LNCaP clone FGC (cell line): Measurements from ENCODE around the gene ZNF362.
"Not testable (repeated sequence)": the region's sequence is repeated elsewhere in the genome, so short reads cannot be mapped to it uniquely, and the experiment has no call there.

Experiments used
- DNase-seq: peaks from one replicate; pipeline ENCODE4 v3.0.0-alpha.2; 2011; ENCODE audit warnings: low read depth
- H3K4me3 ChIP-seq: 2 replicates; pipeline ENCODE4 v1.5.1; 2011; ENCODE audit warnings: mild to moderate bottlenecking, low read depth, low read length, control low read depth
- CTCF ChIP-seq: IDR thresholded peaks from 2 replicates; pipeline ENCODE4 v1.5.1; 2012; ENCODE audit warnings: mild to moderate bottlenecking; ENCODE audit not compliant: control insufficient read depth, insufficient read depth; ENCODE audit errors: extremely low read depth

Gene ZNF362

GRCh38 chr1:33305816-33306652 is 49.7 kb downstream of the ZNF362 start:
- DNase-seq = no peak
- H3K4me3 ChIP-seq = no peak overlapping the region
- no peak for TF ChIP-seq CTCF

- H3K4me3 ChIP-seq = no peak overlapping the region
- DNase-seq = no peak
- no peak for TF ChIP-seq CTCF
These were observed 50.6 kb downstream of the ZNF362 start for GRCh38 chr1:33306653-33307493.

- no peak for TF ChIP-seq CTCF
- DNase-seq = no peak
- H3K4me3 ChIP-seq = no peak overlapping the region
These were observed 51.2 kb downstream of the ZNF362 start for GRCh38 chr1:33307494-33307864.

GRCh38 chr1:33309351-33309750 is 53.1 kb downstream of the ZNF362 start:
- not testable (repeated sequence) for DNase-seq, H3K4me3 ChIP-seq

GRCh38 chr1:33310702-33311101 is 54.4 kb downstream of the ZNF362 start:
- no peak for DNase-seq
- TF ChIP-seq CTCF = no peak
- no peak overlapping the region for H3K4me3 ChIP-seq

- no peak overlapping the region for H3K4me3 ChIP-seq
- DNase-seq = no peak
- TF ChIP-seq CTCF = no peak
These were observed 55.6 kb downstream of the ZNF362 start for GRCh38 chr1:33311706-33312412.

GRCh38 chr1:33312413-33312749 is 56.1 kb downstream of the ZNF362 start:
- no peak overlapping the region for H3K4me3 ChIP-seq
- TF ChIP-seq CTCF = no peak
- no peak for DNase-seq
